K562 (cell line): Measurements from ENCODE around the gene DUS3L. TPM values are rescaled to one million over a fixed set of nuclear protein-coding genes. Genes with fewer than 3 reads are reported as not detected.
A peak's percentile ranks its signal among the peaks of the same experiment; 100 is the strongest.

ENCODE experiments used
- ATAC-seq: fragments of 200-7000 bp; cut with Tn5 transposase; 3 replicates; pipeline ENCODE4 v1.9.1; 2020; ENCODE audit warnings: moderate library complexity
- BruUV-seq: library from RNA; stranded (reverse); fragments of 400-500 nt; replicated peaks from 2 replicates; lab custom pipeline; 2021; lab: Mats Ljungman, UMichigan
- CTCF ChIA-PET: fragments of 300-600 bp; formaldehyde crosslinking; extraction: SDS; loops from one replicate; lab custom pipeline; 2021; ENCODE audit warnings: low intra/inter-chr PET ratio; lab: Yijun Ruan, JAX
- POLR2A ChIA-PET: fragments of 300-600, 350-650 bp; sonication (Branson Sonifier 250); formaldehyde crosslinking; extraction: SDS; loops from one replicate; lab custom pipeline; 2021; ENCODE audit warnings: antibody characterized with exemption, inconsistent platforms; lab: Yijun Ruan, JAX
- DNase-seq, 4 experiments: peaks; one replicate each; pipeline versions ENCODE4 v3.0.0 to v3.0.0-alpha.2; 2011 to 2018; ENCODE audit warnings: low spot score in 3 of 4, mixed read lengths in 3 of 4; ENCODE audit errors: extremely low read depth in 1 of 4
- FAIRE-seq: peaks from 2 replicates; lab custom pipeline; 2011; peaks lifted over from hg19 to GRCh38; lab: Jason Lieb, UNC
- H2AFZ ChIP-seq: 2 replicates; pipeline ENCODE4 v1.6.0; 2011; ENCODE audit warnings: low read depth, low read length, control low read depth, inconsistent platforms
- H3K27ac ChIP-seq: fragments of 200-600 bp; 3 replicates; pipeline ENCODE4 v1.8.0; 2011; ENCODE audit warnings: low read depth, mild to moderate bottlenecking, control low read depth, inconsistent platforms, low read length, moderate library complexity, mixed read lengths; ENCODE audit errors: extremely low read depth
- H3K27me3 ChIP-seq, 2 experiments: fragments of 300-600 bp in 1 of 2; 2 replicates in 1 of 2; 3 replicates in 1 of 2; pipeline versions ENCODE4 v1.6.0 to v1.8.0; 2011; ENCODE audit warnings: inconsistent platforms in 2 of 2, low read length in 2 of 2, mild to moderate bottlenecking in 1 of 2, mixed read lengths in 1 of 2, moderate library complexity in 1 of 2; ENCODE audit not compliant: control insufficient read depth in 2 of 2, insufficient read depth in 2 of 2
- H3K36me3 ChIP-seq: fragments of 300-600 bp; 3 replicates; pipeline ENCODE4 v1.8.0; 2011; ENCODE audit warnings: mild to moderate bottlenecking, low read length, inconsistent platforms; ENCODE audit not compliant: control insufficient read depth, insufficient read depth
- H3K4me1 ChIP-seq, 2 experiments: fragments of 200-600 bp in 1 of 2; replicated peaks in 1 of 2; 2 replicates in 1 of 2; 3 replicates in 1 of 2; pipeline versions ENCODE4 v1.5.1 to v1.8.0; 2011; ENCODE audit warnings: inconsistent platforms in 2 of 2, low read length in 2 of 2, mild to moderate bottlenecking in 1 of 2, mixed read lengths in 1 of 2, moderate library complexity in 1 of 2; ENCODE audit not compliant: control insufficient read depth in 2 of 2, insufficient read depth in 2 of 2
- H3K4me2 ChIP-seq: 2 replicates; pipeline ENCODE4 v1.6.1; 2011; ENCODE audit warnings: low read length, control low read depth, inconsistent platforms, mixed read lengths; ENCODE audit not compliant: insufficient read depth
- H3K4me3 ChIP-seq: fragments of 200-600 bp; sonication (generic), shearing (Covaris generic); 2 replicates; pipeline ENCODE4 v1.5.1; 2016; ENCODE audit warnings: control low read depth, inconsistent platforms
- H3K79me2 ChIP-seq: fragments of 200-600 bp; 3 replicates; pipeline ENCODE4 v1.8.0; 2011; ENCODE audit warnings: low read length, inconsistent platforms; ENCODE audit not compliant: control insufficient read depth, insufficient read depth
- H3K9ac ChIP-seq, 2 experiments: 2 replicates each; pipeline versions ENCODE4 v1.6.0 to v1.6.1; 2011; ENCODE audit warnings: low read depth in 2 of 2, low read length in 2 of 2, control low read depth in 1 of 2, inconsistent platforms in 1 of 2, mild to moderate bottlenecking in 1 of 2, mixed read lengths in 1 of 2; ENCODE audit not compliant: insufficient read depth in 1 of 2
- H3K9me1 ChIP-seq: one replicate; pipeline ENCODE4 v1.6.0; 2011; ENCODE audit warnings: inconsistent platforms, mild to moderate bottlenecking, low read length, moderate library complexity; ENCODE audit not compliant: control insufficient read depth, insufficient read depth
- H3K9me3 ChIP-seq: replicated peaks from 2 replicates; pipeline ENCODE4 v1.5.1; 2011; ENCODE audit warnings: low read depth, low read length, inconsistent platforms; ENCODE audit not compliant: control insufficient read depth, insufficient read depth
- H4K20me1 ChIP-seq: replicated peaks from 2 replicates; pipeline ENCODE4 v1.6.1; 2011; ENCODE audit warnings: low read length, inconsistent platforms, mixed read lengths; ENCODE audit not compliant: control insufficient read depth, insufficient read depth
- ARID1B ChIP-seq: fragments of 450-650 bp; IDR thresholded peaks from 2 replicates; pipeline ENCODE4 v1.6.1; 2016; ENCODE audit warnings: antibody characterized with exemption, mild to moderate bottlenecking, inconsistent platforms
- CBX1 ChIP-seq: sonication (generic); IDR thresholded peaks from 2 replicates; pipeline ENCODE4 v1.6.1; 2016; ENCODE audit warnings: antibody characterized with exemption, low read depth, mild to moderate bottlenecking
- CGGBP1 ChIP-seq: fragments of 250-450 bp; sonication (Bioruptor Pico); IDR thresholded peaks from 2 replicates; pipeline ENCODE4 v1.9.0; 2021; ENCODE audit warnings: mild to moderate bottlenecking
- CTBP1 ChIP-seq: fragments of 450-650 bp; IDR thresholded peaks from 2 replicates; pipeline ENCODE4 v1.6.1; 2016; ENCODE audit warnings: borderline replicate concordance
- CTCFL ChIP-seq: IDR thresholded peaks from 2 replicates; pipeline ENCODE4 v1.6.1; 2011; ENCODE audit warnings: borderline replicate concordance, low read depth, mild to moderate bottlenecking, moderate library complexity, low read length; ENCODE audit not compliant: insufficient read depth, poor library complexity, severe bottlenecking
- CXXC5 ChIP-seq: fragments of 250-450 bp; sonication (Bioruptor Pico); IDR thresholded peaks from 2 replicates; pipeline ENCODE4 v1.8.0; 2022; ENCODE audit warnings: inconsistent platforms, mild to moderate bottlenecking, moderate library complexity
- EP400 ChIP-seq: fragments of 450-650 bp; IDR thresholded peaks from 2 replicates; pipeline ENCODE4 v1.6.1; 2017; ENCODE audit warnings: antibody characterized with exemption, mild to moderate bottlenecking, moderate library complexity
- GABPB1 ChIP-seq: sonication (generic); formaldehyde crosslinking; IDR thresholded peaks from 2 replicates; pipeline ENCODE4 v1.8.0; 2022; ENCODE audit warnings: mild to moderate bottlenecking, missing genetic modification reagents
- HDAC1 ChIP-seq, 2 experiments: fragments of 450-650 bp; IDR thresholded peaks; 2 replicates each; pipeline ENCODE4 v1.6.1; 2016 to 2017; ENCODE audit warnings: inconsistent platforms in 1 of 2, mild to moderate bottlenecking in 1 of 2, moderate library complexity in 1 of 2
- L3MBTL2 ChIP-seq: fragments of 450-650 bp; IDR thresholded peaks from 2 replicates; pipeline ENCODE4 v1.6.1; 2016; ENCODE audit warnings: mild to moderate bottlenecking, moderate library complexity
- RBFOX2 ChIP-seq: fragments of 200-400 bp; formaldehyde crosslinking; IDR thresholded peaks from 2 replicates; pipeline ENCODE4 v1.6.1; 2017; ENCODE audit warnings: low read depth, mild to moderate bottlenecking, low read length, moderate library complexity
- RCOR1 ChIP-seq, 2 experiments: IDR thresholded peaks; 2 replicates each; pipeline ENCODE4 v1.6.1; 2012; ENCODE audit warnings: low read depth in 2 of 2, low read length in 2 of 2, borderline replicate concordance in 1 of 2, improper control_type of control experiment in 1 of 2
- SP2 ChIP-seq: IDR thresholded peaks from 2 replicates; pipeline ENCODE4 v1.6.1; 2011; ENCODE audit warnings: mild to moderate bottlenecking, low read depth, low read length, moderate library complexity; ENCODE audit not compliant: poor library complexity, severe bottlenecking; ENCODE audit errors: extremely low read depth
- SREBF1 ChIP-seq: fragments of 150-350 bp; IDR thresholded peaks from 2 replicates; pipeline ENCODE4 v1.6.1; 2014; ENCODE audit warnings: antibody characterized with exemption, low read depth, low read length, borderline replicate concordance
- ZFX ChIP-seq: sonication (generic); formaldehyde crosslinking; IDR thresholded peaks from 2 replicates; pipeline ENCODE4 v1.8.0; 2022; ENCODE audit warnings: mild to moderate bottlenecking, missing genetic modification reagents, moderate library complexity
- ZNF707 ChIP-seq: fragments of 250-450 bp; sonication (Bioruptor Pico); conservative IDR thresholded peaks from 2 replicates; pipeline ENCODE4 v1.8.0; 2022; ENCODE audit warnings: inconsistent platforms, mild to moderate bottlenecking, moderate library complexity
- WGBS: fragments of 100-300 bp; shearing (Covaris generic); methylation state at CpG from one replicate; pipeline ENCODE4 v1.1.6; 2016; ENCODE audit warnings: low coverage, mixed read lengths; ENCODE audit not compliant: insufficient coverage; ENCODE audit errors: missing lambda C conversion rate; 5-methylcytosine and 5-hydroxymethylcytosine counted together
- in situ Hi-C: fragments of 300-500 bp; cut with MboI; formaldehyde crosslinking; loops from 4 replicates; pipeline ENCODE4 v1.15.0; 2018; ENCODE audit warnings: inconsistent platforms, mixed read lengths
- intact Hi-C: fragments of 100-400 bp; cut with micrococcal nuclease; formaldehyde crosslinking; loops from 2 replicates; pipeline ENCODE4 v1.14.2; 2022
- polyA plus RNA-seq, 8 experiments: library from polyadenylated mRNA; depleted of rRNA in 4 of 8; stranded (reverse) in 5 of 8; unstranded in 3 of 8; fragments of >200 nt; fragmentation: Nextera tagmentation in 2 of 8; fragmentation: Illumina TruSeq in 1 of 8; extraction: Ambion mirVana in 2 of 8; extraction: Trizol in 1 of 8; gene quantifications; 2 replicates each; pipeline versions ENCODE4 v1.2.1 to v1.2.3, GENCODE V29; 2011 to 2014; ENCODE audit warnings: inconsistent platforms in 1 of 8, missing spikeins in 1 of 8
- total RNA-seq, 7 experiments: library from RNA; depleted of rRNA in 6 of 7; stranded (reverse); fragments of >200 nt in 6 of 7; fragmentation: Illumina TruSeq in 2 of 7; extraction: Trizol in 2 of 7; gene quantifications; 2 replicates each; pipeline versions ENCODE4 v1.2.1 to v1.2.3, GENCODE V29; 2011 to 2021; ENCODE audit warnings: low replicate concordance in 1 of 7
- TF ChIP-seq, protein P1 (sequence below): sonication (generic); formaldehyde crosslinking; IDR thresholded peaks from 2 replicates; pipeline ENCODE4 v1.8.0; 2022; ENCODE audit warnings: missing genetic modification reagents, mild to moderate bottlenecking, moderate library complexity, borderline replicate concordance

The DUS3L gene
- total and polyA plus RNA-seq, 9 of the 15 experiments (the other 6 are each of a cell fraction or from before 2014, with no cell fraction given): 1.7 to 102 (median 77.5) TPM

DNA sequence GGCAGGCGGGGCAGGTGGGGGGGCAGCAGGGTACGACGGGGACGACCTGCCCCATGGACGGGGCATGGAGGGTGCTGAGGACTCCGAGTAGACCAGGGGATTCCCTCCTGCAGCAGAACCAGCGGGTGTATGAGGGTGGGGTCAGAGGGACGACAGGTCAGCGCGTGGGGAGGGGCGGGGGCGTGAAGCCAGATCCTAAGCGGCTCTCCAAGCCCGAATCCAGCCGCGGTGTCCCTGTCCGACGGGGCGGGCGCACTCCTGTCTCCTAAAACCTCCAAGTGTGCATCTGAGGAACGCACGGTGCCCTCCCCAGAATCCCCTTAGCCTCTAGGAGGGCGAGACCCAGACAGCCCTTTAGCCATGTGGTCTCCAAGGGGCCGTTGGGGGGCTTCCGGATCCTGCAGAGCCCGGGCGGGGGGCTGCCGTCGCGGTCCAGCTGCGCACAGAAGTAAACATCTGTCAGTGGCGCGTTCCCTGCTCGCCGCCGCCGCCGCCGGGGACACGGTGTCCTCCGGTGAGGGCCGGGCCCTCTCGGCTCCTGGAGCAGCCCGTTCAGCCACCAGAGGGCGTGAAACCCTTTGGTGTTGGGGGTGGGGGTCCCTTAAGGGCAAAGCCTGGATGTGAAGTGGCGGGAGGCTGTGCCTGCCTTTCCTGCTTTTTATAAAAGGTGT lies 14.6 kb upstream of the DUS3L start:
- FAIRE-seq: peak; percentile 48
- no TSS peak for BruUV-seq
- TF ChIP-seq SP2: no peak
- TF ChIP-seq CTCFL: peak; percentile 88
- TF ChIP-seq CXXC5 (CRISPR knock-in tag): peak; percentile 47; the same call in 1 of the 2 replicates
- TF ChIP-seq SREBF1: 0 out of 2 replicates have a peak, but pooled peaks have one; percentile 48
- 0 out of 2 replicates have a peak, but pooled peaks have one; percentile 30 for TF ChIP-seq CBX1
- TF ChIP-seq L3MBTL2: peak; percentile 76
- TF ChIP-seq EP400: no peak
- TF ChIP-seq GABPB1: 0 out of 2 replicates have a peak, but pooled peaks have one; percentile 11
- peak; percentile 71; the same call in 1 of the 2 replicates for TF ChIP-seq CGGBP1 (CRISPR knock-in tag)
- TF ChIP-seq RCOR1 (IDR thresholded peaks at IDR 0.05; ENCODE audit: borderline replicate concordance in 1 of 2, low read depth in 2 of 2, low read length in 2 of 2): peak; percentile 7 to 26; a peak in 1 of 4 replicates
- peak; percentile 59 for TF ChIP-seq ZFX
- TF ChIP-seq RBFOX2: peak; percentile 50; the same call in 1 of the 2 replicates
- TF ChIP-seq, protein P1, sequence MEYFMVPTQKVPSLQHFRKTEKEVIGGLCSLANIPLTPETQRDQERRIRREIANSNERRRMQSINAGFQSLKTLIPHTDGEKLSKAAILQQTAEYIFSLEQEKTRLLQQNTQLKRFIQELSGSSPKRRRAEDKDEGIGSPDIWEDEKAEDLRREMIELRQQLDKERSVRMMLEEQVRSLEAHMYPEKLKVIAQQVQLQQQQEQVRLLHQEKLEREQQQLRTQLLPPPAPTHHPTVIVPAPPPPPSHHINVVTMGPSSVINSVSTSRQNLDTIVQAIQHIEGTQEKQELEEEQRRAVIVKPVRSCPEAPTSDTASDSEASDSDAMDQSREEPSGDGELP: peak; percentile 74; the same call in 1 of the 2 replicates
- TF ChIP-seq CTBP1: peak; percentile 68
- TF ChIP-seq HDAC1 (IDR thresholded peaks at IDR 0.05): 0 out of 4 replicates have a peak, but pooled peaks of 1 of the 2 experiments have one; percentile 45
- no peak for TF ChIP-seq ZNF707 (CRISPR knock-in tag)
- 0 out of 2 replicates have a peak, but pooled peaks have one; percentile 12 for TF ChIP-seq ARID1B

More for the DNA sequence above, 14.6 kb upstream of the DUS3L start:
- Histone ChIP-seq H3K36me3 (no peaks in the 10 kb centered on the region), H3K4me3 (peak overlapping the region; percentile 33), H2AFZ (peak overlapping the region; percentile 60), H3K9me3 (no peaks in the 10 kb centered on the region), H3K9me1 (no peaks in the 10 kb centered on the region), H3K27me3 (no peaks in the 10 kb centered on the region), H3K9ac (peak overlapping the region; percentile 13 to 72; a peak in 3 of 4 replicates), H4K20me1 (no peaks in the 10 kb centered on the region), H3K4me1 (peaks cover 20 to 60% of the 10 kb centered on the region in 2 experiments), H3K4me2 (peak overlapping the region; percentile 45; the same call in 1 of the 2 replicates), H3K27ac (no peak overlapping the region), H3K79me2 (no peaks in the 10 kb centered on the region)
- WGBS: 2% methylated on average over 31 of the region's 46 CpGs
- DNase-seq (peak; percentile 86 to 88 (median 86)), ATAC-seq (peak; percentile 73)
- CTCF ChIA-PET: interaction anchor here (2.8 to 4.2 kb wide), 3 partner anchors 18 to 216 kb away, joined by 20 to 48 read pairs (median 32); no protein-coding TSS in a partner anchor
- POLR2A ChIA-PET: interaction anchor here (0.6 kb wide), 1 partner anchor 94 kb away, joined by 5 read pairs; no protein-coding TSS in a partner anchor
- intact Hi-C loops (loop anchor here (2.0 to 10.0 kb wide), 2 partner anchors 17 to 179 kb away; no protein-coding TSS in a partner anchor), in situ Hi-C loops (no loop called here)
